Stimulated activated CD4-positive, alpha-beta T cell treated with anti-CD3 and anti-CD28 coated beads, Interleukin-12 subunit alpha, Interleukin-12 subunit beta, amount 100 ng/mL, for 4 hours (primary cell): ENCODE data around the gene KDM1A.
A peak's percentile ranks its signal among the peaks of the same experiment; 100 is the strongest.
"Not testable (repeated sequence)": the region's sequence is repeated elsewhere in the genome, so short reads cannot be mapped to it uniquely, and the experiment has no call there.

Source experiments
- DNase-seq: peaks from one replicate; pipeline ENCODE4 v3.0.0-alpha.2; 2020

The KDM1A gene

DNA sequence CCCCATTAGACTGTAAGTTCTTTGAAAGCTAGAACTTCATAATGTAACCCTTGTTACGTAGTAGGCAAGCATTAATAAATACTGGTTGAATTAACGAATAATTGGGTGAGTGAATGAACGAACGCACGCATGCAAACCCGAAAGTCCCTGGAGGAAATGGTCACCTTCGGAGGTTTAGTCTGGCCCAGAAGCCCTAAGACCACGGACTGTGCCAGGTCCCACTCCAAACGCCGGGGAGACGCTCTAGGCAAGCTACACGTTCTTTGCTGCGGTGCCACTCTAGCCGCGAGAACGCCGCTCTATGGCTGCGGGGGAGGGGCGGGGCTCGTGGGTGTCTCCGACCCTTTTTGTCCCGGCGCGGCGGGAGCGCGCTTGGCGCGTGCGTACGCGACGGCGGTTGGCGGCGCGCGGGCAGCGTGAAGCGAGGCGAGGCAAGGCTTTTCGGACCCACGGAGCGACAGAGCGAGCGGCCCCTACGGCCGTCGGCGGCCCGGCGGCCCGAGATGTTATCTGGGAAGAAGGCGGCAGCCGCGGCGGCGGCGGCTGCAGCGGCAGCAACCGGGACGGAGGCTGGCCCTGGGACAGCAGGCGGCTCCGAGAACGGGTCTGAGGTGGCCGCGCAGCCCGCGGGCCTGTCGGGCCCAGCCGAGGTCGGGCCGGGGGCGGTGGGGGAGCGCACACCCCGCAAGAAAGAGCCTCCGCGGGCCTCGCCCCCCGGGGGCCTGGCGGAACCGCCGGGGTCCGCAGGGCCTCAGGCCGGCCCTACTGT is at the start of gene KDM1A:
TSS of gene KDM1A (plus strand) at position 375 of the 769 bp plus-strand sequence. CDS start at position 504, 129 bp downstream.
- DNase-seq = peak; percentile 95

DNA sequence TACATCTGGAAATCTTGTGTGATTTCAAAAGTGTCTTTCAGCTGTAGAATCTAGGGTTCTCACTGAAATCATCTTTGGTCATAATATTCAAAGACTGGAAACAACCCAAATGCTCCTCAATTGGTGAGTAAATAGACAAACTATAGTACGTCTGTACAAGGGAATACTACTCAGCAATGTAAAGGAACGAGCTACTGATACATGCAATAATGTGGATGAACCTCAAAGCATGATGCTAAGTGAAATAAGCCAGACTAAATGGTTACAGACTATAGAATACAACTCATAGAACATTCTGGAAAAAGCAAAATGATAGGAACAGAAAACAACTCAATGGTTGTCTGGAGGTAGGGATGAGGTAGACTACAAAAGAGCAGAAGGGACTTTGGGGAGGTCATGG is 49.2 kb upstream of the KDM1A start:
- DNase-seq = no peak

DNA sequence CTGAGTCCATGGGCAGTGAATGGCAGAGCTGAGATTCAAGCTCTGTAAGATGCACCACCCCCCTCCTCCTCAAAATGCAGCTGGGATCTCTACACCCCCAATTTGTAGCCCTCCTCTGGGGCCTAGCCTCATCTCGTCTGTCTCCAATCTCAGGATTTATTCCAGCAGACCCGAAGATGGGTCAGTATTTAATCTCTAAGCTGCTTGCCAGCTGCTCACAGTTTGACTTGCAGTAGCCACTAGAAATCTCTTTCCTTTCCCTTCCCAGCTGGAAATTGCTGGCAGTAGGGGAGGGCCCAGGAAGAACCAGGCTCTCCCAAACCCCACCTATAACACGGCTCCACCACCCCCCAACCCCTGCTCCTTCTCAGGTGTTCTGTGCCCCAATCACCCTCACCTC is 48.1 kb upstream of the KDM1A start:
- DNase-seq = no peak

DNA sequence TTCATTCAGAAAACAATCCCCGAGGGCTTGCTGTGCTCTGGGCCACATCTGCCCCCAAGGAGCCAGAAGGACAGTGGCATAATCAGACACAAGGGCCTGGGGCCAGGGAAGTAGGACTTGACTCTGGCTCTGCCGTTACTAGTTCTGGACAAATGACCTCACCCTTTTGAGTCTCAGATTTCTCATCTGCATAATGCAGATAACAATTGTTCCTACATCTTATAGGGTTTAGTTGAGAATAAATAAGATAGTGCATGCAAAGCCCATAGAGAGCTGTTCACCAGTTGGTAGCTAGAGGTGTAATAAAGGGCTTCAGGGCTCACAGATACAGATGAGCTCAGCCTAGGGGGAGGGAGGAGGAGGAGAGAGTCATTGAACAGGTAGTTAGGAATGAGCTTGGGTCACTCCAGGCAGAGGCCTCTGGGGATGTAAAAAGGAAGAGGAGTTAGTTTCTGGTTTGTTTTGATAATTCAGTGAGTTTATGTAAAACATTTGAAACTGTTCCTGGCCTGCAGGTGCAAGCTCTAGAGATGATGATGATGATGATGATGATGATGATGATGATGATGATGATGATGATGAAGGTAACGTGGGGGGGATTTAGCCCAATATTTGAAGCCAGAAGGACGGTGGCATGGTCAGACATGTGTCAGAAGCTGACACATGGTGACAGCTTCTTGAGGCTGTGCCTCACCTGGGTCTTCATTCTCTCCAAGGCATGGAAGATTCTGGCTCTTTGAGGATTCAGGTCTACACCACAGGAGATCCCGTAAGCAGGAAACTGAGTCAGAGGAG is 47.5 kb upstream of the KDM1A start:
- no peak for DNase-seq

DNA sequence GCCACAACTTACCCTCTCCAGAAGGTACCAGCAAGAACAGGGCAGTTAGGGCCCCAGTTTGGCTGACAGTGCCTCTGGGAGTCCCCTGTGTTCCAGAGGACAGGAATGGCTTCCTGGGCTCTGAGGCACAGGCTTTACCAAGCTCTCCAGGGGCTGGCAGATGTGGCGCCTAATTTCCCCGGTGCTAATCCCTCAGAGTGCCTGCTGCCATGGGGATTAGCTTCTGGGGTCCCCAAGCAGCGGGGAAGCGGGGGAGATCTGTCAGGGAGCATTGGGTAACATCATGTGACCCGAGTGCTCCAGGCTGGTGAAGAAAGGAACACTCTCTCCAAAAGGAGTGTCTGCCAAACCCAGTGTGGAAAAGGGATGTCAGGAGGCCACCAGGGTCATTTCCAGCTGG is 46.5 kb upstream of the KDM1A start, which contains the start of gene LACTBL1:
TSS of gene LACTBL1 (minus strand) at position 107 of the 400 bp plus-strand sequence. CDS start 550 bp downstream, outside the sequence.
- no peak for DNase-seq

DNA sequence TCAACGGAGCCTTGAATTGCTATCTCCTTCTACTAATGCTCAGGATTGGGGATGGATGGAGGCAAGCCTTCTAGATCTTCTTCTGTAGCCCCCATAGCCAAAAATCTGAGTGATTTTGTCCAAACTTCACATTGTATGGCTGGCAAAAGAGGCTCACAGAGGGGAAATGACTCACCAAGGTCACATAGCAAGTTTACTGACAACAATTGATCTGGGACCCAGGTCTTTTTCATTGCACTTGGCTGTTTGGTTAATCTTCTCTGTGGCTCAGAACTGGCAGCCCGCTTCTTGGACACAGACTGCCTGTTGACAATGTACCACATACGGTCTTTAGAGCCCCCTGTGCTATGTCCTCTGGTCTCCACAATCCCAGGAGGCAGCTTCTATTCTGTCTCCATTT is 43.6 kb upstream of the KDM1A start:
- no peak for DNase-seq

DNA sequence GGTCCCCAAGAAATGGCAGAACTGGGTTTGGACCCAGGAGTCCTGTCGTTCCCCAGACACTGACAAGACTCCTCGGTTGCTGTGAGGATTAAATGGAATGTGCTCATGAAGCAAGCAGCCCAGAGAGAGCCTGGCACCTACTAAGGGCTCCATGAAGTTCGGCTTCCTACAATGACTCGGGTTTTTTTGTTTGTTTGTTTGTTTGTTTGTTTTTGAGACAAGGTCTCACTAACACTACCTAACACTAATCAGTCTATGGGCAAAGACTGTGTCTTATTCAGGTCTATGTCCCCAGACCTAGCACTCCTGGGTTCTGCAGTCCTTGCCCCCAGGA is 43.2 kb upstream of the KDM1A start:
- DNase-seq = no peak

DNA sequence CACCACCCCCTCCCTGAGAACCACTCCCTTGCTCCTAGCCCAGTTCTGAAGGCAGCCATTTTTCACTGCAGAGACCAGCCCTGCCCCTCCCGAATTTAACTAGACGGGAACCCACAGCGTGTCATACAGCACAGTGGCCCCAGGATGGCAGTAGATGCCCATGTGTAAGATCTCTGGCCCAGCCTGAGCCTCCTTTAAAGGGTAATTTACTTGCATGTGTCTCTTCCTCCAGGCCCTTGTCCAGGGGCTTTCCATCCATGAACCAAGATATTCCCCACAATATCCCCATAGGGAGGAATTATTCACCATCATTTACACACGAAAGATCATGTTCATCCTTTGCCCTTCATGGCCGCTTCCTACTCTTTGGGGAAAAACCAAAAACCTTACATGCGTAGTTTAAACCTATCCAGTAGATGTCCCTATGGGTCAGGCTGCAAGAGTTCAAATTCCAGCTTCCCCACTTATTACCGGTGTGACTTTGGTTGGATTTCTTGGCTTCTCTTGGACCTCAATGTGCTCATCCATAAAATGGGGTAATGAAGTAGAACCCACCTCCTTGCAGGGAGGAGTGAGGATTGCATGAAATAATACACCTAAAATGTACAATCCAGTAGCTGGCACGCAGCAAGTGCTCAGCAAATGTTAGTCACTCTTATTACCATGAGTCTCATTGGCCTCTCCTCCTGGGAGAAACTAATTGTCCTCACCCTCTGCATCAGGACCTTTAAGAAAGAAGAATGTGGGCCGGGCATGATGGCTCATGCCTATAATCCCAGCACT is 42.6 kb upstream of the KDM1A start:
- DNase-seq = peak; percentile 30

DNA sequence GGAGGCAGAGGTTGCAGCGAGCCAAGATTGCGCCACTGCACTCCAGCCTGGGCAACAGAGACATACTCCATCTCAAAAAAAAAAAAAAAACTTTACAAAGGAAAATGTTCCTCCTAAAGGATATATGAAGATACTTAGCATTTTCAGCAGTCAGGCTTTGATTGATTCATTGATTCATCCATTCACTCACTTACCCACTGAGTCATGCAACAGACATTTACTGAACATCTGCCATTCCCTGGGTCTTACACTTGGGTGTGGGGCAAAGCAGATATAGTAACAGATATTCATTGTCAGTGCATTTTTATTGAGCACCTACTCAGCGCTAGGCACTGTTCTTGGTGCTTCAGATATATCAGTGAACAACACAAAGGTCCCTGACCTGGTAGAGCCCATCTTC is 41.0 kb upstream of the KDM1A start:
- no peak for DNase-seq

DNA sequence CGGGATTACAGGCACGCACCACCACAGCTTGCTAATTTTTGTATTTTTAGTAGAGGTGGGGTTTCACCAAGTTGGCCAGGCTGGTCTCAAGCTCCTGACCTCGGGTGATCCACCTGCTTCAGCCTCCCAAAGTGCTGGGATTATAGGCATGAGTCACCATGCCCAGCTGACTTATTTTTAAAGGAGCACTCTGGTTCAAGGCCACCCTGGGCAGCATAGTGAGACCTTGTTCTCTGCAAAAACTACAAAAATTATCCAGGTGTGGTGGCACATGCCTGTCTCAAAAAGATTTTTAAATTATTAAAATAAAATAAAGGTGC is 38.8 kb upstream of the KDM1A start:
- DNase-seq = not testable (repeated sequence)

DNA sequence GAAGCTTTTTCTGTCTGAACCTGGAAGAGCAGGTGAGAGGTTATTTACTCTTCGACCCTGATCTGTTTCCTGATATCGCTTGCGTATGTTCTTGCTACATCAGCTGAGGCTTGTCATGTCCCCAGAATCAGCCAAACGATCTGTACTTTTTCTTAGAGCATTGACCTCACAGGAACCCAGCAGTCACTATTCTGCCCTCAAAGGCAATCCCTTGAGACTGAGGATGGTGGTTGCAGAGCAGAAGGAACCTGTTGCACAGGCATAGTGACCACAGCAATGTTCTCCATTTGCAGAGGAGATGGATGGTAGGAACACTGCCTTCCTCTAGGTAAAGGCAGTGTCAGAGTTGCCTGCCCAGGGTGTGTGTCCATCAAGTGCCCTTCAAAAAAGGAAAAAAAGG is 35.3 kb upstream of the KDM1A start:
- no peak for DNase-seq

DNA sequence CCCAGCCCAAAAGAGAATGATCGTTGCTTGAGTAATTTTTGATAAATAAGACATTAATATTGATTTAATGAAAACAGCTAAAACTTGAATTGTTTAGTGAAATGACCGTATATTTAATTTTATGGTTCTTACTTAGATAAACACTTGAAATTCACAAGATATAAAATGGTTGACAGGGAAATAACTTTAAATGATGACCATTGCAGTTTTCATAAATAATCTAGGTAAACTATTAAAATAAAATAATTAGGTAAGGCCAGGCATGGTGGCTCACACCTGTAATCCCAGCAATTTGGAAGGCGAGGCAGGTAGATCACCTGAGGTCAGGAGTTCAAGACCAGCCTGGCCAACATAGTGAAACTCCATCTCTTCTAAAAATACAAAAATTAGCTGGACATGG is 26.9 kb upstream of the KDM1A start:
- not testable (repeated sequence) for DNase-seq

DNA sequence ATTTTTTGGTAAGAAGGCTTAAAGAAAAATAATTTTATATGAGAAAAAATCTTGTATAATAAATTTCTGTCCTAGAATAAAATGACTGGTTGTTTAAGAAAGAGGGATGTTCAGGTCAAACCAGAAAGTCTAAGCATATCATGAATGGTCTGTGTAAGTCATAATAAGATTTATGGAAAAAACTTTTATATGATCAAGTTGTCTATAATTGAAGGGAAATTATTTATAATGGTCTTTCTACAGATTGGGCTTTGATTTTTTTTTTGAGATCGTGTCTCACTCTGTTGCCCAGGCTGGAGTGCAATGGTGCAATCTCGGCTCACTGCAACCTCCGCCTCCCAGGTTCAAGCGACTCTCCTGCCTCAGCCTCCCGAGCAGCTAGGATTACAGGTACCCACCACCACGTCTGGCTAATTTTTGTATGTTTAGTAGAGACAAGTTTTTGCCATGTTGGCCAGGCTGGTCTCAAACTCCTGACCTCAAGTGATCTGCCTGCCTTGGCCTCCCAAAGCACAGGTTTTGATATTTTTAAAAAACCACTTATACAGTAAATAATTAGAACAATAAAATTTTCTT is 26.0 kb upstream of the KDM1A start:
- DNase-seq = not testable (repeated sequence)

DNA sequence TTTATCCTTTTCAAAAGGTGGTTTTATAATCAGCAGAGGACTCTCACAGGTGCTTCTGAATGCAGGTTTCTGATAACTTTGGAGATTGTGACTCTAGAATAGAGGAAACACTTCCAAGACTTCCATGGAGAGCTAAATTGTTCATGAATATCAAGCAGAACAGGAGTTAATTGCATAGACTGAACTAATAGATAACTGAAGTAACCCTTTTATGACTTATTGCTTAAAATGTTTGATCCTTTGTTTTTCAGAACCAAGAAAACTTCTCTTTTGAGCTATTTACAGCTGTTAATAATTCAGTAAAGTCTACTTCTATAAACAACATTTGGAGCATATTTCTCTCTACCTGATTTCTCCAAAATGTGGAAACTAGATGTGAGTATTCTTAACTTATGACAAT is 23.5 kb upstream of the KDM1A start:
- DNase-seq = no peak

DNA sequence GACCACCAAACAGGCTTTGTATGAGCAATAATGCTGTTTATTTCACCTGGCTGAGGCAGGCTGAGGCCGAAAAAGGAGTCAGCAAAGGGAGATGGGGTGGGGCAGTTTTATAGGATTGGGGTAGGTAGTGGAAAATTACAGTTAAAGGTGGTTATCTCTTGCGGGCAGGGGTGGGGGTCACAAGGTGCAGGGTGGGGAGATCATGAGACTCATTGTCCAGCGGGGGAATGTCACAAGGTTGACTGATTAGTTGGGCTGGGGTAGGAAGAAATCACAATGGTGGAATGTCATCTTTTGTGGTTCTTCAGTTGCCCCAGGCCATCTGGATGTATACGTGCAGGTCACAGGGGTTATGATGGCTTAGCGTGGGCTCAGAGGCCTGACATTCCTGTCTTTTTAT is 21.7 kb upstream of the KDM1A start:
- not testable (repeated sequence) for DNase-seq

DNA sequence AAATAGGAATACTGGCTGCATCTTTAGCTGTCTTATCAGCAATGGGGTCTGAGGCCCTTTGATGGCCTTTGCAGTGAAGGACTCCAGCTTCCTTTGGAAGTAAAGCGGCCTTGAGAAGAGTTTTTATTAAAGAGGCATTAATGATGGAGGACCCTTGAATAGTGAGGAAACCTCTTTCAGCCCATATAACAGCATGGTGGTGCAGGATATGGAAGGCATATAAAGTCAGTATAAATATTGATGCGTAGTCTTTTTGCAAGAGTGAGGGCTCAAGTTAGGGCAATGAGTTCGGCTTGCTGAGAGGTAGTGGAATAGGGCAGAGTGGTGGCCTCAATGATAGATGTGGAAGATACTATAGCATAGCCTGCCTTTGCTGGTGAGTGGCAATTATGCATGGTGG is 19.1 kb upstream of the KDM1A start:
- not testable (repeated sequence) for DNase-seq

DNA sequence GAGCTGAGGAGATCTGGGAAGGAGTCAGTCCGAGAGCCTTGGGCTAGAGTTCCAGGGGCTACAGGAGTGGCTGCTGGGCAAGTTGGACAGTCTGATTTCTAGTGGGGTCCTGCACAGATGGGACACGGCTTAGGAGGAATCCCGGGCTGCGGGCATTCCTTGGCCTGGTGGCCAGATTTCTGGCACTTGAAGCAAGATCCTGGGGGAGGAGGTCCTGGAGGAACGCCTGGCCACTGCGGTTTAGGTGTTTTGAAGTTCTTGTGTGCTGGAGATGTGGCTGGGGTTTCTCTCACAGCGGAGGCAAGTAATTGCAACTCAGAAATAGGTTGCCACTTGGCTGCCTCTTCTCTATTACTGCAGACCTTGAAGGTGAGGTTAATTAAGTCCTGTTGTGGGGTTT is 17.1 kb upstream of the KDM1A start:
- not testable (repeated sequence) for DNase-seq

DNA sequence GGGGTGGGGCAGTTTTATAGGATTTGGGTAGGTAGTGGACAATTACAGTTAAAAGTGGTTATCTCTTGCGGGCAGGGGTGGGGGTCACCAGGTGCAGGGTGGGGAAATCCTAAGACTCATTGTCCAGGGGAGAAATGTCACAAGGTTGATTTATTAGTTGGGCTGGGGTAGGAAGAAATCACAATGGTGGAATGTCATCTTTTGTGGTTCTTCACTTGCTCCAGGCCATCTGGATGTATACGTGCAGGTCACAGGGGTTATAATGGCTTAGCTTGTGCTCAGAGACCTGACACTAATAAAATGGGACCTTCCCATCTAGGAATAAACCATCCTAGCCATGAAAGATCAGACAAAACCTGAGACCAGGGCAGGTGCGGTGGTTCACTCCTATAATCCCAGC is 15.2 kb upstream of the KDM1A start:
- DNase-seq = no peak

DNA sequence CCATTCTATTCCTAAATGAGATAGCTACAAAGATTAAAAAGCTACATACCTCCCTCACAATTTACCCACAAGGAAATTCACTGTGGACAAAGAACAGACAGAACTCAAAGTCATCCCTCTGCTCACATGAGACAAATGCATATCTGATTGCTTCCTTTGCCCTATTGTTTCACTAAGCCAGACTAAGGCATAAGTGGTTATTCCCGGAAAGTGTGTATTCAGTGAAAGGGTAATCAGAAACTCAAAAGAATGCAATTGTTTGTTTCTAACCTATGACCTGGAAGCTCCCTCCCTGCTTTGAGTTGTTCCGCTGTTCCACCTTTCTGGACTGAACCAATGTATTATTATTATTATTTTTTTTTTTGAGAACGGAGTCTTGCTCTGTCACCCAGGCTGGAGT is 14.5 kb upstream of the KDM1A start:
- DNase-seq = not testable (repeated sequence)

DNA sequence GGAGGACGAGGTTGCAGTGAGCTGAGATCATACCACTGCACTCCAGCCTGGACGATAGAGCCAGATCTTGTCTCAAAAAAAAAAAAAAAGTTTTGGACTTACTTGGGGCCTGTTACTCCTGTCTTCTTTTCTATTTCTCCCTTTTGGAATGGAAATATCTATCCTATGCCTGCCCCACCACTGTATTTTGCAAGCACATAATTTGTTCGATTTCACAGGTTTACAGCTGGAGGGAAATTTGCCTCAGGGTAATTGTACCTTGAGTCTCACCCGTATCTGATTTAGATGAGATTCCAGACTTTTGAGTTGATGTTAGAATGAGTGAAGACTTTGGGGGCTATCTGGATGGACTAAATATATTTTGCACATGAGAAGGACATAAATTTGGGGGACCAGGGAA is 12.2 kb upstream of the KDM1A start:
- DNase-seq = no peak

DNA sequence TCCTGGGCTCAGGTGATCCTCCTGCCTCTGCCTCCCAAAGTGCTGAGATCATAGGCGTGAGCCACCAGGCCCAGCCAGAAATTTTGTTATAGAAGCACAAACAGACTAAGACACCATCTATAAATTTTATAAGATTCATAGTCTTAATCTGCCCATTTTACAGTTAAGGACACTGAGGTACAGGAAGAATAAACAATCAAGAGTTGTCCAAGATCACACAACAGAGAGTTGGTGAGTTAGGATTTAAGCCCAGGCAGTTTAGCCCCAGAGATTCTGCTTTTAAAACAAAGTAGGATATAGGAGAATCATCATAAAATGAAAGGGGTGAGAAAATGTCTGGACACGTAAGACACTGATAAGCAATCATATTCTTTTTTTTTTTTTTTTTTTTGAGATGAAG is 10.4 kb upstream of the KDM1A start:
- DNase-seq = no peak

DNA sequence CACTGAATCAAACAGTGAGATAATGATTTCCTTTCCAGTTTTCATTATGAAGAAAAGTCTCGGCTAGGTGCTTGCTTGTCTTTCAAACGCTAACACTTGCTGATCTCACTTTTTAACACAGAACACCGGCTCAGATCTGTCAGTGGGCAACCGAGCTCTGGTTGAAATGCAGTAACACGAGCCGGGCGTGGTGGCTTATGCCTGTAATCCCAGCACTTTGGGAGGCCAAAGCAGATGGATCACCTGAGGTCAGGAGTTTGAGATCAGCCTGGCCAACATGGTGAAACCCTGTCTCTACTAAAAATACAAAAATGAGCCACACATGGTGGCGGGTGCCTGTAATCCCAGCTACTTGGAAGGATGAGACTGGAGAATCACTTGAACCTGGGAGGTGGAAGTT is 9.2 kb upstream of the KDM1A start:
- DNase-seq = not testable (repeated sequence)

DNA sequence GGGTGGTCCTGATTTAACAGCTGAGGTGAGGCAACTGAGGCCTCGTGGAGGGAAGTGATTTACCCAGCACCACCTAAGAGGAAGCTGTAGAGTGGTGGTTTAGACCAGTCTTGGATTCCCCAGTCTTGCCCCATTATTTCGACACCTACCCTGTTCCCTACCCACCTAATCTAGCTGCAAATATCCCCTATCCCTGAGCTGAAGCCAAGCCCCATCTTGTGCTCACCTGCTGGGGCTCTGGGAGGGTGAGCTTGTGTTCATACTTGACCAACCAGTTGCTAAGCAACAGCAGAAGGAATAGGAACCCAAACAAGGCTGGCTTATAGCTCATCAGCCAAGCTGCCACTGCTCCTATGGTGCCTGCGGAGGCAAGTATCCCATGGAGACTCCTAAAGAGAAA is 5.6 kb upstream of the KDM1A start:
- no peak for DNase-seq
